Liver (tissue), 9 donors: ENCODE data around the gene SLC26A4. TPM values are rescaled to one million over a fixed set of nuclear protein-coding genes. Genes with fewer than 3 reads are reported as not detected.

Experiments
- DNase-seq: peaks from one replicate; pipeline ENCODE4 v3.0.0-alpha.2; 2017; ENCODE audit warnings: low spot score
- H3K27ac ChIP-seq, 2 donors: one replicate each; pipeline ENCODE4 v1.7.0; 2013; ENCODE audit warnings: inconsistent platforms in 2 of 2, low read length in 2 of 2, control low read depth in 1 of 2, low read depth in 1 of 2, mild to moderate bottlenecking in 1 of 2
- H3K27me3 ChIP-seq, 4 donors: one replicate each; pipeline versions ENCODE4 v1.6.1 to v1.7.0; 2013; ENCODE audit warnings: low read length in 3 of 4, inconsistent platforms in 1 of 4, mild to moderate bottlenecking in 1 of 4, moderate library complexity in 1 of 4; ENCODE audit not compliant: control insufficient read depth in 4 of 4, insufficient read depth in 4 of 4
- H3K36me3 ChIP-seq, 4 donors: one replicate each; pipeline versions ENCODE4 v1.6.1 to v1.7.0; 2013; ENCODE audit warnings: low read length in 3 of 4, mild to moderate bottlenecking in 3 of 4, low read depth in 1 of 4, moderate library complexity in 1 of 4; ENCODE audit not compliant: control insufficient read depth in 4 of 4, insufficient read depth in 3 of 4
- H3K4me1 ChIP-seq, 4 donors: one replicate each; pipeline versions ENCODE4 v1.6.1 to v1.7.0; 2013; ENCODE audit warnings: low read length in 3 of 4, mild to moderate bottlenecking in 3 of 4, moderate library complexity in 1 of 4; ENCODE audit not compliant: control insufficient read depth in 4 of 4, insufficient read depth in 4 of 4
- H3K4me3 ChIP-seq, 3 donors: one replicate each; pipeline versions ENCODE4 v1.6.1 to v1.7.0; 2013; ENCODE audit warnings: low read length in 3 of 3, control low read depth in 1 of 3, low read depth in 1 of 3, mild to moderate bottlenecking in 1 of 3
- H3K9ac ChIP-seq, 2 donors: one replicate each; pipeline ENCODE4 v1.7.0; 2013; ENCODE audit warnings: low read length in 2 of 2, mild to moderate bottlenecking in 2 of 2, moderate library complexity in 2 of 2, control low read depth in 1 of 2, low read depth in 1 of 2
- H3K9me3 ChIP-seq, 4 donors: one replicate each; pipeline versions ENCODE4 v1.6.1 to v1.7.0; 2013; ENCODE audit warnings: low read length in 3 of 4; ENCODE audit not compliant: control insufficient read depth in 4 of 4
- ATF3 ChIP-seq: IDR thresholded peaks from 2 replicates; pipeline ENCODE4 v1.6.1; 2016; ENCODE audit warnings: antibody characterized with exemption
- CTCF ChIP-seq: fragments of 150-350 bp; IDR thresholded peaks from 2 replicates; pipeline ENCODE4 v1.5.1; 2017; ENCODE audit warnings: improper control_type of control experiment, low read depth, low read length; ENCODE audit not compliant: missing input control
- EGR1 ChIP-seq, 2 donors: IDR thresholded peaks; 2 replicates each; pipeline ENCODE4 v1.6.1; 2016 to 2018; ENCODE audit warnings: antibody characterized with exemption in 2 of 2, low read depth in 2 of 2
- FOXA2 ChIP-seq: IDR thresholded peaks from 2 replicates; pipeline ENCODE4 v1.6.1; 2016; ENCODE audit warnings: antibody characterized with exemption
- GABPA ChIP-seq, 2 donors: IDR thresholded peaks in 1 of 2; conservative IDR thresholded peaks in 1 of 2; 2 replicates each; pipeline ENCODE4 v1.6.1; 2016; ENCODE audit warnings: antibody characterized with exemption in 2 of 2, mild to moderate bottlenecking in 1 of 2, moderate library complexity in 1 of 2
- HNF4A ChIP-seq, 2 donors: conservative IDR thresholded peaks; 2 replicates each; pipeline ENCODE4 v1.6.1; 2016; ENCODE audit warnings: antibody characterized with exemption in 2 of 2, mild to moderate bottlenecking in 2 of 2
- JUND ChIP-seq, 2 donors: IDR thresholded peaks; 2 replicates each; pipeline ENCODE4 v1.6.1; 2016; ENCODE audit warnings: antibody characterized with exemption in 2 of 2
- NR2F2 ChIP-seq: IDR thresholded peaks from 2 replicates; pipeline ENCODE4 v1.6.1; 2016; ENCODE audit warnings: antibody characterized with exemption
- RAD21 ChIP-seq, 2 donors: IDR thresholded peaks; 2 replicates each; pipeline ENCODE4 v1.6.1; 2016; ENCODE audit warnings: antibody characterized with exemption in 2 of 2, mild to moderate bottlenecking in 2 of 2
- RXRA ChIP-seq, 2 donors: IDR thresholded peaks; 2 replicates each; pipeline ENCODE4 v1.6.1; 2017 to 2018; ENCODE audit warnings: antibody characterized with exemption in 2 of 2, mild to moderate bottlenecking in 1 of 2
- SP1 ChIP-seq: IDR thresholded peaks from 2 replicates; pipeline ENCODE4 v1.6.1; 2018; ENCODE audit warnings: antibody characterized with exemption, mild to moderate bottlenecking
- TAF1 ChIP-seq: conservative IDR thresholded peaks from 2 replicates; pipeline ENCODE4 v1.6.1; 2016; ENCODE audit warnings: antibody characterized with exemption, mild to moderate bottlenecking
- YY1 ChIP-seq: IDR thresholded peaks from 2 replicates; pipeline ENCODE4 v1.6.1; 2016; ENCODE audit warnings: antibody characterized with exemption, mild to moderate bottlenecking
- ZBTB33 ChIP-seq: IDR thresholded peaks from 2 replicates; pipeline ENCODE4 v1.6.1; 2016; ENCODE audit warnings: antibody characterized with exemption
- WGBS: extraction: QIAGEN DNeasy Blood & Tissue Kit; methylation state at CpG from one replicate; pipeline ENCODE4 v1.1.7; 2013; 5-methylcytosine and 5-hydroxymethylcytosine counted together
- polyA plus RNA-seq, 2 donors: library from polyadenylated mRNA; stranded (reverse) in 1 of 2; unstranded in 1 of 2; fragments of 200-250 nt in 1 of 2; fragments of >200 nt in 1 of 2; fragmentation: Nextera tagmentation in 1 of 2; extraction: Ambion mirVana in 1 of 2; gene quantifications; one replicate each; pipeline versions ENCODE4 v1.2.1 to v1.2.3, GENCODE V29; 2013 to 2015
- total RNA-seq, 2 donors: library from RNA; depleted of rRNA; stranded (reverse); fragments of >200 nt; gene quantifications; one replicate each; pipeline ENCODE4 v1.2.3, GENCODE V29; 2014
- TF ChIP-seq, protein P1 (sequence below): IDR thresholded peaks from 2 replicates; pipeline ENCODE4 v1.6.1; 2016; ENCODE audit warnings: antibody characterized with exemption, mild to moderate bottlenecking
- TF ChIP-seq, protein P2 (sequence below): IDR thresholded peaks from 2 replicates; pipeline ENCODE4 v1.6.1; 2016; ENCODE audit warnings: antibody characterized with exemption
- donor health status: healthy.
- donor health status: healthy.
- donor health status: healthy.
- donor health status: healthy.
- donor health status: healthy.

Gene SLC26A4
- total and polyA plus RNA-seq, 4 donors = 0.08 to 0.25 (median 0.19) TPM; not detected in 1

DNA sequence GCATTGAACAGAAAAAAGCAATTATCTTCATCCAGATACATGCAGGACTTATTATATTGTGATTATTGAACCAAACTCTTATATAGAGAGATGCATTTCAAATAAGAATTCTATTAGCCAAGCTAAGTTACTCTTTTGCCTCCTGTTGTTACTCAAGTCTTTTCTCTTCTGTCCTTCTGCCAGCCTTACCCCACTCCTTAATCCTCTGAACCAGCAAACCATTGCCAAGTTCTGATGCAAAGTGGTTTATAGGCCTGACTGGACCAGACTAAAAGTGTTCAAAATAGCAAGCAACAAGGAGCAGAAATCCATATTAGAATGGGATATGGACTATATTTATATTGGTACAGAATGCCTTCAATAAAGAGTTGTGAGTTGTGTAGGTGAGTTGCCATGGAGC, 2.2 kb upstream of the SLC26A4 start:
- DNase-seq = no peak
- H3K27me3 ChIP-seq = peaks cover 0 to 3% (median 0%) of the 10 kb centered on the region in 4 donors
- no peak overlapping the region for H3K4me3 ChIP-seq
- H3K9me3 ChIP-seq = no peaks in the 10 kb centered on the region
- no peaks in the 10 kb centered on the region for H3K36me3 ChIP-seq
- TF ChIP-seq YY1 (no peak), TAF1 (no peak)
- H3K9ac ChIP-seq = no peak overlapping the region
- no peak overlapping the region for H3K27ac ChIP-seq
- H3K4me1 ChIP-seq = peaks cover 8 to 16% (median 13%) of the 10 kb centered on the region in 4 donors

DNA sequence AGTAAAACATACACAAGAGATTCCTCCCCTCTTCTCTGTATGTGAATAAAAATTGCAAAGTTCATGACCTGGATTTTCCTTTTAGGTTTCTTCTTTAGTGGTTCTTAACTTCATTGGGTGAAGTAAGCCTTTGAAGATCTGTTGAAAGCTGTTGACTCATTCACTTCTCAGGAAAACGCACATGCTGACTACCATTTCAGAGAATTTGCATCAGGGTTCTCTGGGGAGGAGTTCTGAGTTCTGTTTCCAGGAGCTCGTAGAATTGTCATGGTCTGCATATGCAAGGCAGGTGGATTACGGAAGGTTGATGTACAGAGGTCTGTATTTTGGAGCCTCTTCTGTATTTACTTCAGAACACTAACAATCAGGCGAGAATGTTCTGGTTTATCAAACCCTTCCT, 962 bp upstream of the SLC26A4 start:
- Histone ChIP-seq H3K27ac (no peak overlapping the region), H3K9me3 (no peaks in the 10 kb centered on the region), H3K9ac (no peak overlapping the region), H3K4me3 (no peak overlapping the region), H3K4me1 (peaks cover 8 to 16% (median 13%) of the 10 kb centered on the region in 4 donors), H3K27me3 (peaks cover 0 to 3% (median 0%) of the 10 kb centered on the region in 4 donors), H3K36me3 (no peaks in the 10 kb centered on the region)
- WGBS = 74% methylated on average over 4 of the region's 4 CpGs
- TF ChIP-seq ATF3 = no peak
- no peak for TF ChIP-seq YY1
- TF ChIP-seq JUND (IDR thresholded peaks at IDR 0.05) = no peak
- no peak for TF ChIP-seq HNF4A (conservative IDR thresholded peaks at IDR 0.05)
- TF ChIP-seq GABPA (IDR thresholded peaks at IDR 0.05 in 1 of 2, conservative IDR thresholded peaks at IDR 0.05 in 1 of 2) = no peak
- TF ChIP-seq SP1 = no peak
- TF ChIP-seq RAD21 (IDR thresholded peaks at IDR 0.05) = no peak
- TF ChIP-seq EGR1 (IDR thresholded peaks at IDR 0.05; ENCODE audit: low read depth in 2 of 2) = no peak
- TF ChIP-seq CTCF = no peak
- no peak for TF ChIP-seq NR2F2
- no peak for TF ChIP-seq TAF1
- TF ChIP-seq, protein P1, sequence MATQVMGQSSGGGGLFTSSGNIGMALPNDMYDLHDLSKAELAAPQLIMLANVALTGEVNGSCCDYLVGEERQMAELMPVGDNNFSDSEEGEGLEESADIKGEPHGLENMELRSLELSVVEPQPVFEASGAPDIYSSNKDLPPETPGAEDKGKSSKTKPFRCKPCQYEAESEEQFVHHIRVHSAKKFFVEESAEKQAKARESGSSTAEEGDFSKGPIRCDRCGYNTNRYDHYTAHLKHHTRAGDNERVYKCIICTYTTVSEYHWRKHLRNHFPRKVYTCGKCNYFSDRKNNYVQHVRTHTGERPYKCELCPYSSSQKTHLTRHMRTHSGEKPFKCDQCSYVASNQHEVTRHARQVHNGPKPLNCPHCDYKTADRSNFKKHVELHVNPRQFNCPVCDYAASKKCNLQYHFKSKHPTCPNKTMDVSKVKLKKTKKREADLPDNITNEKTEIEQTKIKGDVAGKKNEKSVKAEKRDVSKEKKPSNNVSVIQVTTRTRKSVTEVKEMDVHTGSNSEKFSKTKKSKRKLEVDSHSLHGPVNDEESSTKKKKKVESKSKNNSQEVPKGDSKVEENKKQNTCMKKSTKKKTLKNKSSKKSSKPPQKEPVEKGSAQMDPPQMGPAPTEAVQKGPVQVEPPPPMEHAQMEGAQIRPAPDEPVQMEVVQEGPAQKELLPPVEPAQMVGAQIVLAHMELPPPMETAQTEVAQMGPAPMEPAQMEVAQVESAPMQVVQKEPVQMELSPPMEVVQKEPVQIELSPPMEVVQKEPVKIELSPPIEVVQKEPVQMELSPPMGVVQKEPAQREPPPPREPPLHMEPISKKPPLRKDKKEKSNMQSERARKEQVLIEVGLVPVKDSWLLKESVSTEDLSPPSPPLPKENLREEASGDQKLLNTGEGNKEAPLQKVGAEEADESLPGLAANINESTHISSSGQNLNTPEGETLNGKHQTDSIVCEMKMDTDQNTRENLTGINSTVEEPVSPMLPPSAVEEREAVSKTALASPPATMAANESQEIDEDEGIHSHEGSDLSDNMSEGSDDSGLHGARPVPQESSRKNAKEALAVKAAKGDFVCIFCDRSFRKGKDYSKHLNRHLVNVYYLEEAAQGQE = no peak
- no peak for TF ChIP-seq ZBTB33
- TF ChIP-seq, protein P2, sequence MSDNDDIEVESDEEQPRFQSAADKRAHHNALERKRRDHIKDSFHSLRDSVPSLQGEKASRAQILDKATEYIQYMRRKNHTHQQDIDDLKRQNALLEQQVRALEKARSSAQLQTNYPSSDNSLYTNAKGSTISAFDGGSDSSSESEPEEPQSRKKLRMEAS = no peak
- no peak for TF ChIP-seq RXRA (IDR thresholded peaks at IDR 0.05)
- no peak for TF ChIP-seq FOXA2
- DNase-seq = no peak
